ENCODE results near the gene CTDP1.
A peak's percentile ranks its signal among the peaks of the same experiment; 100 is the strongest.

CTDP1 gene

GRCh38 chr18:79644666-79645057, 34.9 kb upstream of the CTDP1 start:
- DNase-seq = no peak

GRCh38 chr18:79645291-79645983, 34.2 kb upstream of the CTDP1 start:
- no peak for DNase-seq

GRCh38 chr18:79647307-79647706, 32.3 kb upstream of the CTDP1 start:
- DNase-seq = no peak

- no peak for DNase-seq
These were observed 28.6 kb upstream of the CTDP1 start for GRCh38 chr18:79650959-79651358.

GRCh38 chr18:79657342-79657996, 22.1 kb upstream of the CTDP1 start:
- no peak for DNase-seq

GRCh38 chr18:79658366-79658765, 21.2 kb upstream of the CTDP1 start:
- no peak for DNase-seq

- DNase-seq = no peak
These were observed 19.9 kb upstream of the CTDP1 start for GRCh38 chr18:79659733-79660132.

- DNase-seq = no peak
These were observed 17.6 kb upstream of the CTDP1 start for GRCh38 chr18:79662034-79662433.

GRCh38 chr18:79662439-79662838, 17.2 kb upstream of the CTDP1 start:
- DNase-seq = no peak

- DNase-seq = no peak
These were observed 15.0 kb upstream of the CTDP1 start for GRCh38 chr18:79664525-79665125.

GRCh38 chr18:79668203-79668602, 11.4 kb upstream of the CTDP1 start:
- DNase-seq = no peak

GRCh38 chr18:79672490-79673276, 6.9 kb upstream of the CTDP1 start:
- DNase-seq = no peak

- no peak for DNase-seq
These were observed 2.4 kb upstream of the CTDP1 start for GRCh38 chr18:79677221-79677620.

GRCh38 chr18:79677840-79678239, 1.8 kb upstream of the CTDP1 start:
- DNase-seq = no peak

GRCh38 chr18:79678665-79679551, 695 bp upstream of the CTDP1 start:
- DNase-seq = peak; percentile 93

GRCh38 chr18:79680100-79680879, 687 bp downstream of the CTDP1 start:
- DNase-seq = peak; percentile 3

- no peak for DNase-seq
These were observed 1.3 kb downstream of the CTDP1 start for GRCh38 chr18:79680891-79681339.

GRCh38 chr18:79681484-79682387, 2.1 kb downstream of the CTDP1 start:
- no peak for DNase-seq

- DNase-seq = no peak
These were observed 2.9 kb downstream of the CTDP1 start for GRCh38 chr18:79682481-79682880.

GRCh38 chr18:79682894-79683625, 3.5 kb downstream of the CTDP1 start:
- DNase-seq = no peak
